ENCODE measurements around the gene CLEC18C.
A peak's percentile ranks its signal among the peaks of the same experiment; 100 is the strongest.
"Not testable (repeated sequence)": the region's sequence is repeated elsewhere in the genome, so short reads cannot be mapped to it uniquely, and the experiment has no call there.

Gene CLEC18C

DNA sequence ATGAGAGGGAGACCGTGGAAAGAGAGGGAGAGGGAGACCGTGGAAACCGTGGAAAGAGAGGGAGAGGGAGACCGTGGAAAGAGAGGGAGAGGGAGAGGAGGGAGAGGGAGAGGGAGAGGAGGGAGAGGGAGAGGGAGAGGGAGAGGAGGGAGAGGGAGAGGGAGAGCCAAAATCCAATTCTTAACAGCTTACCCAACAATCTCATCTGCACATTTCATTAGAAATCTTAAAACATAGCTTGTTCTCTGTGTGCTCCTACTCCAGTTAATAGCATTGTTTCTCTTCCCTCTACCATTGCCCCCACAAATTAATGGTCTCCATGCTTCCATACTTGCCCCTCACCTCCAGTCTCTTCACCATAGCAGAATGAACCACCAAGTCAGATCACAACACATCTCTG, 51.8 kb downstream of the CLEC18C start:
- H3K4me3 ChIP-seq (ENCODE audit: low read depth, low read length); POLR2A ChIA-PET; H3K4me1 ChIP-seq (ENCODE audit: control insufficient read depth, insufficient read depth, low read length); H3K9me3 ChIP-seq (ENCODE audit: control insufficient read depth, insufficient read depth, low read depth, low read length); H3K27ac ChIP-seq (ENCODE audit: extremely low read depth, low read depth, low read length); CTCF ChIA-PET: not testable (repeated sequence)
- H3K36me3 ChIP-seq (ENCODE audit: control insufficient read depth in 2 of 2, insufficient read depth in 1 of 2, low read length in 2 of 2) = peaks cover 0 to 13% of the 10 kb centered on the region in 2 experiments; a peak in 2 of 3 replicates

- POLR2A ChIA-PET; H3K9me3 ChIP-seq (ENCODE audit: control insufficient read depth, insufficient read depth, low read depth, low read length); CTCF ChIA-PET; H3K27ac ChIP-seq (ENCODE audit: extremely low read depth, low read depth, low read length); H3K4me1 ChIP-seq (ENCODE audit: control insufficient read depth, insufficient read depth, low read length); H3K4me3 ChIP-seq (ENCODE audit: low read depth, low read length): not testable (repeated sequence)
- TF ChIP-seq ZNF664 (tag by site-specific recombination; IDR thresholded peaks at IDR 0.05) = peak; percentile 53; the same call in 1 of the 2 replicates
- peaks cover 0 to 16% of the 10 kb centered on the region in 2 experiments; a peak in 2 of 3 replicates for H3K36me3 ChIP-seq (ENCODE audit: control insufficient read depth in 2 of 2, insufficient read depth in 1 of 2, low read length in 2 of 2)
Observed at GRCh38 chr16:70226024-70226423, 52.4 kb downstream of the CLEC18C start.

- H3K36me3 ChIP-seq (ENCODE audit: control insufficient read depth in 2 of 2, insufficient read depth in 1 of 2, low read length in 2 of 2) = peaks cover 3 to 33% of the 10 kb centered on the region in 2 experiments; a peak in 2 of 3 replicates
- H3K4me1 ChIP-seq (ENCODE audit: control insufficient read depth, insufficient read depth, low read length); H3K4me3 ChIP-seq (ENCODE audit: low read depth, low read length); H3K27ac ChIP-seq (ENCODE audit: extremely low read depth, low read depth, low read length); POLR2A ChIA-PET; H3K9me3 ChIP-seq (ENCODE audit: control insufficient read depth, insufficient read depth, low read depth, low read length); CTCF ChIA-PET: not testable (repeated sequence)
Observed at GRCh38 chr16:70231831-70232230, 58.2 kb downstream of the CLEC18C start.

Data from HEK293 (cell line).